B cell (primary cell): ENCODE results near the gene ATP11A. TPM values are rescaled to one million over a fixed set of nuclear protein-coding genes. Genes with fewer than 3 reads are reported as not detected.

Experiments
- ATAC-seq: fragments of 200-7000 bp; cut with Tn5 transposase; one replicate; pipeline ENCODE4 v1.10.0; 2021; ENCODE audit warnings: low read depth, mild to moderate bottlenecking, moderate number of reproducible peaks, moderate library complexity
- CTCF ChIA-PET: fragments of 350-600 bp; sonication (Branson Sonifier 250); formaldehyde crosslinking; loops from one replicate; lab custom pipeline; 2021; ENCODE audit warnings: antibody characterized with exemption, inconsistent platforms; lab: Charles Lee
- POLR2A ChIA-PET: fragments of 350-600 bp; sonication (Branson Sonifier 250); formaldehyde crosslinking; loops from one replicate; lab custom pipeline; 2021; ENCODE audit warnings: antibody characterized with exemption; lab: Charles Lee
- DNase-seq: peaks from one replicate; pipeline ENCODE4 v3.0.0; 2013
- H2AFZ ChIP-seq: 2 replicates; pipeline ENCODE4 v1.6.1; 2012; ENCODE audit warnings: mild to moderate bottlenecking, low read depth, low read length; ENCODE audit not compliant: insufficient read depth, poor library complexity, severe bottlenecking
- H3K27ac ChIP-seq, 2 donors: 1 replicate in 1 of 2; 2 replicates in 1 of 2; pipeline ENCODE4 v1.5.1; 2012 to 2013; ENCODE audit warnings: low read length in 2 of 2, mild to moderate bottlenecking in 2 of 2, moderate library complexity in 1 of 2
- H3K27me3 ChIP-seq, 4 experiments: fragments of 200-600 bp in 1 of 4; sonication (generic) in 1 of 4; replicated peaks in 1 of 4; 1 replicate in 2 of 4; 2 replicates in 2 of 4; pipeline versions ENCODE4 v1.6.1 to v1.7.0; 2013 to 2016; ENCODE audit warnings: low read length in 3 of 4, mild to moderate bottlenecking in 2 of 4, mixed read lengths in 1 of 4, moderate library complexity in 1 of 4; ENCODE audit not compliant: insufficient read depth in 4 of 4, control insufficient read depth in 3 of 4; ENCODE audit errors: control extremely low read depth in 1 of 4
- H3K36me3 ChIP-seq, 2 experiments: replicated peaks in 1 of 2; 1 replicate in 1 of 2; 2 replicates in 1 of 2; pipeline versions ENCODE4 v1.6.1 to v1.7.1; 2013; ENCODE audit warnings: low read length in 1 of 2; ENCODE audit not compliant: insufficient read depth in 2 of 2, control insufficient read depth in 1 of 2; ENCODE audit errors: control extremely low read depth in 1 of 2, extremely low read depth in 1 of 2
- H3K4me1 ChIP-seq, 2 donors: fragments of 200-600 bp in 1 of 2; sonication (generic) in 1 of 2; 1 replicate in 1 of 2; 2 replicates in 1 of 2; pipeline versions ENCODE4 v1.5.1 to v1.6.1; 2013 to 2017; ENCODE audit warnings: low read length in 2 of 2; ENCODE audit not compliant: control insufficient read depth in 2 of 2, insufficient read depth in 2 of 2
- H3K4me2 ChIP-seq: replicated peaks from 2 replicates; pipeline ENCODE3; 2012; ENCODE audit warnings: mild to moderate bottlenecking, low read depth, low read length; ENCODE audit not compliant: poor library complexity, severe bottlenecking
- H3K4me3 ChIP-seq, 5 experiments: fragments of 200-600 bp in 1 of 5; sonication (generic) in 1 of 5; 1 replicate in 3 of 5; 2 replicates in 2 of 5; pipeline versions ENCODE4 v1.5.1 to v1.7.0; 2011 to 2016; ENCODE audit warnings: low read length in 4 of 5, mild to moderate bottlenecking in 4 of 5, low read depth in 2 of 5, control low read depth in 1 of 5, moderate library complexity in 1 of 5; ENCODE audit not compliant: insufficient read depth in 1 of 5; ENCODE audit errors: control extremely low read depth in 1 of 5, extremely low read depth in 1 of 5
- H3K79me2 ChIP-seq: fragments of 200-600 bp; sonication (generic); one replicate; pipeline ENCODE4 v1.6.0; 2016; ENCODE audit warnings: low read length; ENCODE audit not compliant: control insufficient read depth, insufficient read depth
- H3K9ac ChIP-seq: fragments of 200-600 bp; sonication (generic); 2 replicates; pipeline ENCODE4 v1.6.1; 2017; ENCODE audit warnings: mild to moderate bottlenecking, low read length, moderate library complexity
- H3K9me3 ChIP-seq, 3 donors: one replicate each; pipeline versions ENCODE4 v1.6.1 to v1.7.1; 2013; ENCODE audit warnings: low read length in 2 of 3; ENCODE audit not compliant: control insufficient read depth in 2 of 3, insufficient read depth in 1 of 3; ENCODE audit errors: control extremely low read depth in 1 of 3
- H4K20me1 ChIP-seq: 2 replicates; pipeline ENCODE4 v1.6.0; 2012; ENCODE audit warnings: mild to moderate bottlenecking, low read length; ENCODE audit not compliant: insufficient read depth, control insufficient read depth, poor library complexity, severe bottlenecking
- H3K27ac Mint-ChIP-seq: one replicate; pipeline ENCODE4 v1.8.0; 2021; ENCODE audit warnings: mixed read lengths
- H3K27me3 Mint-ChIP-seq: one replicate; pipeline ENCODE4 v1.8.0; 2021; ENCODE audit warnings: mixed read lengths
- H3K4me1 Mint-ChIP-seq: one replicate; pipeline ENCODE4 v1.8.0; 2021; ENCODE audit warnings: mixed read lengths
- H3K4me3 Mint-ChIP-seq: one replicate; pipeline ENCODE4 v1.8.0; 2021; ENCODE audit warnings: mixed read lengths
- H3K9me3 Mint-ChIP-seq: one replicate; pipeline ENCODE4 v1.8.0; 2022; ENCODE audit warnings: mixed read lengths; ENCODE audit not compliant: insufficient read depth
- EZH2 ChIP-seq: IDR thresholded peaks from 2 replicates; pipeline ENCODE4 v1.6.1; 2012; ENCODE audit warnings: borderline replicate concordance, low read depth, mild to moderate bottlenecking, moderate library complexity, low read length; ENCODE audit not compliant: insufficient read depth, poor library complexity, severe bottlenecking
- WGBS: methylation state at CpG from one replicate; pipeline ENCODE4 v1.1.5; 2013; ENCODE audit warnings: missing lambda C conversion rate; ENCODE audit not compliant: insufficient coverage; 5-methylcytosine and 5-hydroxymethylcytosine counted together
- intact Hi-C: fragments of 100-400 bp; cut with micrococcal nuclease; formaldehyde crosslinking; loops from one replicate; pipeline ENCODE4 v1.10.0; 2022
- polyA plus RNA-seq: library from polyadenylated mRNA; depleted of rRNA; stranded (reverse); fragments of >200 nt; gene quantifications from 2 replicates; pipeline ENCODE4 v1.2.3, GENCODE V29; 2012
- total RNA-seq, 2 donors: library from RNA; stranded (reverse); fragments of 120-200 nt in 1 of 2; gene quantifications; 1 replicate in 1 of 2; 2 replicates in 1 of 2; pipeline versions ENCODE4 v1.2.3 to v1.2.4, GENCODE V29; 2013 to 2022
- TF ChIP-seq, protein P1 (sequence below): fragments of 200-600 bp; IDR thresholded peaks from one replicate; pipeline ENCODE4 v1.8.0; 2022; ENCODE audit warnings: antibody characterized with exemption, mild to moderate bottlenecking

ATP11A gene
- total and polyA plus RNA-seq, 2 donors (not counting 1 experiment from before 2014, with no cell fraction given) = 36.9 to 60.3 TPM

DNA sequence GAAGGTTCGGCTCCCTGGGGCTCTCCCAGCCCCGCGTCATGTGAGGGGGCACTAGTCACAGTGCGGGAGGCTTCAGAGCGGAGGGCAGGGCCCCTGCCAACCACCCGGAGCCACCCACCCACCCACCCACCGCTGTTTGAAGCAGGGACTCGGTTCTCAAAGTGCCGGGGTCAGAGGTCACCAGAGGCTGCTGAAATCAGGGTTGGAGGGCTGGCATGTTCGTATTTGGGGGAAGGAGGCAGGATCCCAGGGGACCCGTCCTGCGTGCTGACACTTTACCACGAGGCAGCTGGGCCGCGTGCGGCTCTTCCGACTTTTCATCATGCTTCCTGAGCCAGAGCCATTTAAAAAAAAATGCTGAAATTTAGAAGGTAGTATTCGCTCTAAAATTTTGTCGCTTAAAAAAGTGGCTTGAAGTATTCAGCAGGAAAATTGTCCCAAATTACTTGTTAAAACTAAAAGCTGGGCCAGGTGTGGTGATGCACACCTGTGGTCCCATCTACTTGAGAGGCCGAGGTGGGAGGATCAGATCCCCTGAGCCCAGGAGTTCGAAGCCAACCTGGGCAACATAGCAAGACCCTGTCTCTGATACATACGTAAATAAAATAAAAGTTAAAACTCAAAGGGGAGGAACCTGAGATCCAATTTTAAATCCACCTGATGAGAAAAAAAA, 21.2 kb downstream of the ATP11A start:
- WGBS = 78% methylated on average over 12 of the region's 22 CpGs
- no peak overlapping the region for H3K4me2 ChIP-seq
- no peaks in the 10 kb centered on the region for H3K79me2 ChIP-seq

More for the DNA sequence above, 21.2 kb downstream of the ATP11A start:
- Mint-ChIP-seq H3K9me3 (no peaks in the 10 kb centered on the region), H3K27ac (no peak overlapping the region), H3K27me3 (no peaks in the 10 kb centered on the region), H3K4me3 (no peak overlapping the region), H3K4me1 (peaks cover 9% of the 10 kb centered on the region)
- Histone ChIP-seq H2AFZ (no peak overlapping the region), H3K4me3 (no peak overlapping the region), H3K36me3 (no peaks in the 10 kb centered on the region), H3K27me3 (no peaks in the 10 kb centered on the region), H3K9ac (no peak overlapping the region), H3K27ac (no peak overlapping the region), H4K20me1 (no peaks in the 10 kb centered on the region), H3K4me1 (peaks cover 5 to 11% of the 10 kb centered on the region in 2 donors), H3K9me3 (peaks cover 0 to 5% (median 0%) of the 10 kb centered on the region in 3 donors)
- POLR2A ChIA-PET = no interaction called here
- intact Hi-C loops = no loop called here
- no peak for DNase-seq
- ATAC-seq = no peak
- CTCF ChIA-PET = no interaction called here
- TF ChIP-seq, protein P1, sequence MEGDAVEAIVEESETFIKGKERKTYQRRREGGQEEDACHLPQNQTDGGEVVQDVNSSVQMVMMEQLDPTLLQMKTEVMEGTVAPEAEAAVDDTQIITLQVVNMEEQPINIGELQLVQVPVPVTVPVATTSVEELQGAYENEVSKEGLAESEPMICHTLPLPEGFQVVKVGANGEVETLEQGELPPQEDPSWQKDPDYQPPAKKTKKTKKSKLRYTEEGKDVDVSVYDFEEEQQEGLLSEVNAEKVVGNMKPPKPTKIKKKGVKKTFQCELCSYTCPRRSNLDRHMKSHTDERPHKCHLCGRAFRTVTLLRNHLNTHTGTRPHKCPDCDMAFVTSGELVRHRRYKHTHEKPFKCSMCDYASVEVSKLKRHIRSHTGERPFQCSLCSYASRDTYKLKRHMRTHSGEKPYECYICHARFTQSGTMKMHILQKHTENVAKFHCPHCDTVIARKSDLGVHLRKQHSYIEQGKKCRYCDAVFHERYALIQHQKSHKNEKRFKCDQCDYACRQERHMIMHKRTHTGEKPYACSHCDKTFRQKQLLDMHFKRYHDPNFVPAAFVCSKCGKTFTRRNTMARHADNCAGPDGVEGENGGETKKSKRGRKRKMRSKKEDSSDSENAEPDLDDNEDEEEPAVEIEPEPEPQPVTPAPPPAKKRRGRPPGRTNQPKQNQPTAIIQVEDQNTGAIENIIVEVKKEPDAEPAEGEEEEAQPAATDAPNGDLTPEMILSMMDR = no peak
- TF ChIP-seq EZH2 = no peak
